ENCODE data around the gene ERI3.

ERI3 gene

GRCh38 chr1:44354840-44355581 lies at the start of gene ERI3:
ERI3 (minus strand) TSS chr1:44355257; CDS start chr1:44355026, 231 bp downstream.
- peak; percentile 86 for DNase-seq

GRCh38 chr1:44401256-44402228 lies 46.5 kb upstream of the ERI3 start:
- no peak for DNase-seq

GRCh38 chr1:44390277-44390676 lies 35.2 kb upstream of the ERI3 start:
- no peak for DNase-seq

GRCh38 chr1:44389437-44389836 lies 34.4 kb upstream of the ERI3 start:
- no peak for DNase-seq

GRCh38 chr1:44388551-44388950 lies 33.5 kb upstream of the ERI3 start:
- DNase-seq: no peak

- DNase-seq: no peak
Observed at GRCh38 chr1:44380666-44381177, 25.7 kb upstream of the ERI3 start.

- DNase-seq: peak; percentile 32
Observed at GRCh38 chr1:44377925-44378784, 23.1 kb upstream of the ERI3 start.

- no peak for DNase-seq
Observed at GRCh38 chr1:44375547-44375946, 20.5 kb upstream of the ERI3 start.

- DNase-seq: no peak
Observed at GRCh38 chr1:44371206-44371605, 16.1 kb upstream of the ERI3 start.

GRCh38 chr1:44368471-44369151 lies 13.6 kb upstream of the ERI3 start:
- DNase-seq: no peak

GRCh38 chr1:44367944-44368343 lies 12.9 kb upstream of the ERI3 start:
- DNase-seq: no peak

GRCh38 chr1:44366371-44366975 lies 11.4 kb upstream of the ERI3 start:
- DNase-seq: no peak

GRCh38 chr1:44361478-44361877 lies 6.4 kb upstream of the ERI3 start:
- no peak for DNase-seq

- no peak for DNase-seq
Observed at GRCh38 chr1:44359234-44359935, 4.3 kb upstream of the ERI3 start.

GRCh38 chr1:44357710-44358109 lies 2.7 kb upstream of the ERI3 start:
- DNase-seq: no peak

- DNase-seq: no peak
Observed at GRCh38 chr1:44355582-44356305, 687 bp upstream of the ERI3 start.

GRCh38 chr1:44354268-44354839 lies 703 bp downstream of the ERI3 start:
- no peak for DNase-seq

GRCh38 chr1:44353604-44354003 lies 1.5 kb downstream of the ERI3 start:
- DNase-seq: no peak

- no peak for DNase-seq
Observed at GRCh38 chr1:44351289-44351688, 3.8 kb downstream of the ERI3 start.

- no peak for DNase-seq
Observed at GRCh38 chr1:44348061-44348485, 7.0 kb downstream of the ERI3 start.
